Stimulated activated CD4-positive, alpha-beta T cell treated with anti-CD3 and anti-CD28 coated beads, Interleukin-1b, Interleukin-23, amount 100 ng/mL, for 4 hours (primary cell): ENCODE measurements around the gene KCNJ12.
"Not testable (repeated sequence)": the region's sequence is repeated elsewhere in the genome, so short reads cannot be mapped to it uniquely, and the experiment has no call there.

Experiments used
- DNase-seq, 2 donors: peaks; one replicate each; pipeline ENCODE4 v3.0.0-alpha.2; 2020; ENCODE audit warnings: low read depth in 2 of 2

KCNJ12 gene

GRCh38 chr17:21385281-21385845, 9.2 kb downstream of the KCNJ12 start:
- DNase-seq = no peak

GRCh38 chr17:21387616-21388015, 11.5 kb downstream of the KCNJ12 start:
- no peak for DNase-seq

GRCh38 chr17:21388066-21388465, 11.9 kb downstream of the KCNJ12 start:
- no peak for DNase-seq

- no peak for DNase-seq
Measured at GRCh38 chr17:21388944-21389343, 12.8 kb downstream of the KCNJ12 start.

- no peak for DNase-seq
Measured at GRCh38 chr17:21389394-21389793, 13.2 kb downstream of the KCNJ12 start.

- no peak for DNase-seq
Measured at GRCh38 chr17:21390294-21390693, 14.1 kb downstream of the KCNJ12 start.

GRCh38 chr17:21392266-21392665, 16.1 kb downstream of the KCNJ12 start:
- DNase-seq = no peak

- no peak for DNase-seq
Measured at GRCh38 chr17:21394265-21394664, 18.1 kb downstream of the KCNJ12 start.

- DNase-seq = no peak
Measured at GRCh38 chr17:21395764-21396163, 19.6 kb downstream of the KCNJ12 start.

- no peak for DNase-seq
Measured at GRCh38 chr17:21396237-21396636, 20.1 kb downstream of the KCNJ12 start.

GRCh38 chr17:21397341-21398190, 21.4 kb downstream of the KCNJ12 start:
- no peak for DNase-seq

- no peak for DNase-seq
Measured at GRCh38 chr17:21399474-21400186, 23.5 kb downstream of the KCNJ12 start.

GRCh38 chr17:21400187-21400569, 24.0 kb downstream of the KCNJ12 start:
- not testable (repeated sequence) for DNase-seq

GRCh38 chr17:21400816-21401593, 24.8 kb downstream of the KCNJ12 start:
- DNase-seq = no peak

GRCh38 chr17:21402166-21402571, 26.0 kb downstream of the KCNJ12 start:
- DNase-seq = not testable (repeated sequence)

GRCh38 chr17:21402926-21403325, 26.8 kb downstream of the KCNJ12 start:
- DNase-seq = not testable (repeated sequence)

- not testable (repeated sequence) for DNase-seq
Measured at GRCh38 chr17:21404106-21404505, 27.9 kb downstream of the KCNJ12 start.

GRCh38 chr17:21404539-21404938, 28.4 kb downstream of the KCNJ12 start:
- DNase-seq = not testable (repeated sequence)

- DNase-seq = not testable (repeated sequence)
Measured at GRCh38 chr17:21404956-21405731, 29.0 kb downstream of the KCNJ12 start.

- DNase-seq = not testable (repeated sequence)
Measured at GRCh38 chr17:21405904-21406400, 29.8 kb downstream of the KCNJ12 start.
